ENCODE measurements around the gene LRTM2.

DNA sequence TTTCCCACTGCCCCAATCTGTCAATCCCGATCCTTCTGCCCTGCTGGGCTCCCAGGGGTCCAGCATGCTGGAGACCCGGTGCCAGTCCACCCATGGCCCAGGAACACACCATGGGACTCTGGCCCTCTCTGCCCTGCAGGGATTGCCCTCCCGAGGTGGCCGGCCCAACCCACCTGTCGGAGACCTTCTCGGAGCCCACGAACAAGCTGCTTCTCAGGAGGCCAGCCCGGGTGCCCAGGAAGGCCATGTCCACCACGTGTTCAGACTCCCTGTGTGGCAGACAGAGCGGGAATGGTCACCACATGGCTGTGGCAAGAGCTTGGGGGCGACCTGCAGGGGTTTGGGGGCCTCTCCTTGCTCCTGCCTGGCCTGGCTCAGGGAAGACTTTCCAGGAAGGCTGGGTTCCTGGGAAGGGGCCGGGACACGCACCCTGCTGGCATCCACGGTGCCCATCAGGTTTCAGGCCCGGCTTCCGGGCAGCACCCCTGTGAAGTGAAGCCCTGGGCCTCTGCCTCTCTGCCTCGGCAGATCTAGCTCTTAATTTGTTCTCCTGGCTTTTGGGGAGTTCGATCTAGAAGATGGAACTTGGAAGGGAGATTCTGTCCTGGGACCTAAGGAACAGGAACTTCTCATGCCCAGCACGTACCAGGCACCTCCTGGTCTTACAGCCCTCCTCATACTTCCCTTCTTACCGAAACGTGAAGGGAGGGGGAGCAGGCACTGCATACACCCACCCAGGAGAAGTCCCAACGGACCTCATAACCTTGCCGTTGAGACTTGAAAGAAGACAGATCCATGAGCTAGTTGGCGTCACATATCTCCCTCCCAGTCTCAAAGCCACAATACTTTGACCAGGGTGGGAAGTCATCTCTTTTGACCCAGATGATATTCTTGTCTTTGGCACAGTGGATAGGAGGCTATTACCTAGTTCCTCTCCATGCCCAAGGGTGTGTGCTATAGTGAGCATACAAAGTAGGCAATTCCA is 26.3 kb downstream of the LRTM2 start:
- TF ChIP-seq, protein P1, sequence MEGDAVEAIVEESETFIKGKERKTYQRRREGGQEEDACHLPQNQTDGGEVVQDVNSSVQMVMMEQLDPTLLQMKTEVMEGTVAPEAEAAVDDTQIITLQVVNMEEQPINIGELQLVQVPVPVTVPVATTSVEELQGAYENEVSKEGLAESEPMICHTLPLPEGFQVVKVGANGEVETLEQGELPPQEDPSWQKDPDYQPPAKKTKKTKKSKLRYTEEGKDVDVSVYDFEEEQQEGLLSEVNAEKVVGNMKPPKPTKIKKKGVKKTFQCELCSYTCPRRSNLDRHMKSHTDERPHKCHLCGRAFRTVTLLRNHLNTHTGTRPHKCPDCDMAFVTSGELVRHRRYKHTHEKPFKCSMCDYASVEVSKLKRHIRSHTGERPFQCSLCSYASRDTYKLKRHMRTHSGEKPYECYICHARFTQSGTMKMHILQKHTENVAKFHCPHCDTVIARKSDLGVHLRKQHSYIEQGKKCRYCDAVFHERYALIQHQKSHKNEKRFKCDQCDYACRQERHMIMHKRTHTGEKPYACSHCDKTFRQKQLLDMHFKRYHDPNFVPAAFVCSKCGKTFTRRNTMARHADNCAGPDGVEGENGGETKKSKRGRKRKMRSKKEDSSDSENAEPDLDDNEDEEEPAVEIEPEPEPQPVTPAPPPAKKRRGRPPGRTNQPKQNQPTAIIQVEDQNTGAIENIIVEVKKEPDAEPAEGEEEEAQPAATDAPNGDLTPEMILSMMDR (IDR thresholded peaks at IDR 0.05): no peak
- no peak for TF ChIP-seq POLR2A (IDR thresholded peaks at IDR 0.05)
